NCI-H460 (cell line): ENCODE data around the gene TTC7B. TPM values are rescaled to one million over a fixed set of nuclear protein-coding genes. Genes with fewer than 3 reads are reported as not detected.

Experiments used
- DNase-seq: peaks from one replicate; pipeline ENCODE4 v3.0.0-alpha.2; 2016; ENCODE audit warnings: low read depth; ENCODE audit errors: extremely low read depth
- total RNA-seq: library from RNA; depleted of rRNA; stranded (reverse); fragments of >200 nt; shearing (Covaris generic); gene quantifications from 2 replicates; pipeline ENCODE4 v1.2.3, GENCODE V29; 2014

TTC7B gene
- total RNA-seq, 1 experiment from 2014 or later = 40.9 TPM

DNA sequence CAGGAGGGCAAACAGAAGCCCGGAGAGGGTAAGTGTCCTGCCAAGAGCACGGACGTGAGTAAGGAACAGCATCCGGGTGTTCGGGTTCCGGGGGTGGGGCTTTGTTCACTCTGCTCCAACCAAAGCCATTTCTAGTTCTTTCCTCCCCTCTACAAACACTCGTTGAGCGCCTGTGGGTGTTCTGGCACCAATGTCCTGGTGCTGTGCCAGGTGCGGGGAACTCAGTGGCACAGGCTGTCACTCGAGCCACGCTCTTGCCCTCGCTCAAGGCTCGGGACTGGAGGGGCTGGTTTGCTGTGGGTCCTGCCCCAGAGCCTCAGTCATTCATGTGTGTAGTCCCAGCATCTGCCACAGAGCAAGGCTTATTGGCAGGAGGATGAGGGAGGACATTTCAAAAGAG, 261.9 kb downstream of the TTC7B start:
- no peak for DNase-seq

DNA sequence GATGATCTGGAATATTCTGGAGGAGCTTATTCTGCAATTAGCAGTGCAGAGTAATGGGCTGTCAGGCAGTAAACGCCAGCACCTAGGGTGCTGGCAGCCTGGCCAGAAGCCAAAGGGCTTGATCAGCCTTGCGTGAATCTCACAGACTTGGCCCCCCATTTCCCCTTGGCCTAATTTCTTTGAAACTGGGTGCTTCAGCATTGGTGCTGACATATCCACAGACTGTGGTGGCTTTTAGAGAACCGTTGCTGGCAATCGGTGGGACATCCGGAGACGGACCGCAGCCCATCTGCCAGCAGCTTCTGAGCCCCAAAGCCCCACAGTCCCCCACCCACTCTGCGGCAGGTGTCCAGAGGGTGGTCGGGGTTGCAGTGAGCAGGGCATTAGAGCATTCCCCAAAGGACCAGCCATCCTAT, 262.3 kb downstream of the TTC7B start:
- DNase-seq = no peak

DNA sequence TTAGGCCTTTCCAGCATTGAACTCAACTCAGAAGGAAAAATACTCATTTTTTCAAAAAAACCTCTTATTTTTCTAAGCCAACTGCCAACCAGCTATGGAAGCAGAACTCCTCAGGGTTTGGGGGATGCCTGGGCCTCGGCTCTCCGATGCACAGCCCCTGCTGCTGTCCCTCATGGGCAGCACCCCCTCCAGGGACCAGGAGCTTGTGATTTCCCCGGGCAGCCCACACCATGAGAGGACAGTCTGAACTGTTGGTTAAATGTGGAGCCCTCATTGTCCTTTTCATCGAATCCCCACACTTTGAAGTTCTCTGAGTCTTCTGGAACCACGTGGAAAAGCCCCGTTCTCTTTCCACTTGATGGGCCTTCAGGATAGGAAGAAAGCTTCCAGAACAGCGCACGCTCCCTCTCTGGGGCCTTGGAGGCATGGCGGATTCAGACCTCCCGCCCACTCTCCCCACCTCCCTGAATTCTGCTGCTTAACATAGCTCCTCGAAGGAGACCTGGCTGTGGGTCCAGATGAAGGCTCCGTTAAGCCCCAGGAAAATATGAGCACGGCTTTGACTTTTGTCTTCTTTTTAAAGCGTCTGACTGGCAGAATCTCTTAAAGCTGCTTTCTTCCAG, 262.8 kb downstream of the TTC7B start:
- DNase-seq = no peak

DNA sequence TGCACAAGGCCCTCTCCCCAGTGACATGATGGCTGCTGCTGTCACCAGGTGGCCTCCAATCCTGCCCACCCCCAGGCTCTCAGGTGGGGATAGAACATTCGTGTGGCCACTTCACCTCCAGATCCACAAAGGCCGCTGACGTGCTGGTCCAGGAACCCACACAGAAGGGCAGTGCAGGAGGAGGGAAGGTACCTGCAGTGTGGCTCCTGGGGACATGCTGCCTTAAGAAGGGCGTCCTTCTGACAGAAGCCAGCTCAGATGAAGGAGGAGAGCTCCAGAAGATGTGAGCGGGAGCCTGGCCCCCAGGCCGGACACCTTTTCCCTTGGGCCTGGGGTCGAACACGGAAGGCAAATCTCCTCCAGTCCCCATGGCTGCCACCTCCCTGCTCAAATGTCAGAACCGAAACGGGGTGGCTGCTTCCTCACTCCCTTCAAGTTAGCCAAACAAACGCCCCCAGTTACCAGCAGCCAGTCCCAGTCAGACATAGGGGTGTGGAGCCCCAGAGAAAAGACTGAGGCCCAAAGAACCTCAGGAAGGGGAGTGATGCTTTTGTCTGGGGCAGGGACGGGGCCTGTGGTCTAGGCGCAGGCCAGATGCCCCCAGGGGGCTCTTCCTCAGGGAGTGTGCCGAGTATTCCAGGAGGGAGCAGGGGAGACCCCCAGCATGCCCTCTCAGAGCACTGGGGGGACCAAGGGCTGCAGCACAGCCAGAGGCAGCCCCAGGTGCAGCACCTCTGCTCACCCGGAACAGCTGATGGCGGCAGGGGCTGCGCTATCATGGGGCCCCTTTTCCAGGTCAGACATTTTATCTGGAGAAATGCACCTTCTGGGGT, 263.5 kb downstream of the TTC7B start:
- no peak for DNase-seq

DNA sequence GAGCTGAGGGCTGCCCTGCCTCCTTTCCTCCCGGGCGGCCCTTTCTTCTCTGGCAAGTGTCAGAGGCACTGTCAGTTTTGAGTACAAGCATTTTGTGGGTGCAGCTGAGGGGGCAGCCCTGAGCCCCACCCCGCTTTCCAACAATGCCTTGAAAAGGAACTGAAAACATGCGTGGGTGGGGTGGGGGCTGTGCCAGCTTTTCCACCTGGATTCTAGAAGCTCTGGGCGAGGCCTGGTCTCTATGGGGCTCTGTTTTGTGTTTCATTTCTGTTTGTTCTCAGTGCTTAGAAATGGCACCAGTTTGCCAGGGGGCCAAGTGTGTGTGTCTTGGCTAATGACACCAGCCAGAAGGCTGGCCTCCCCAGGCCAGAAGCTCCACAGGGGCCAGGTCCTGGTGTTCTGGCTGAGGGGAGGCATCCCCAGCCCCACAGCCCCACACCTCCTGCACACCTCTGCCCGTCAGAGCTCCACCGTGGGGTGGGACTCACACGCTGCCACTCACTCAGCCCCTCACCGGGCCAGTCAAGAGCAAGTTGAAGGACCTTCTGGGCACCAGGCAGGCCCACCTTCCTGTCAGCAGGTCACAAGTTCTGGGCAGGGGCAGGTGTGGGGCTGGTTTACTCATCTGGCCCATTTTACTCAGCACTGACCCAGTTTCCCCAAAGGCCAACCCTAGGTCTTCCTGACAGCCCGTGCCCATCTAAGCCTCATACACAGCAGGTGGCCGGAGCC, 264.3 kb downstream of the TTC7B start:
- DNase-seq = no peak

DNA sequence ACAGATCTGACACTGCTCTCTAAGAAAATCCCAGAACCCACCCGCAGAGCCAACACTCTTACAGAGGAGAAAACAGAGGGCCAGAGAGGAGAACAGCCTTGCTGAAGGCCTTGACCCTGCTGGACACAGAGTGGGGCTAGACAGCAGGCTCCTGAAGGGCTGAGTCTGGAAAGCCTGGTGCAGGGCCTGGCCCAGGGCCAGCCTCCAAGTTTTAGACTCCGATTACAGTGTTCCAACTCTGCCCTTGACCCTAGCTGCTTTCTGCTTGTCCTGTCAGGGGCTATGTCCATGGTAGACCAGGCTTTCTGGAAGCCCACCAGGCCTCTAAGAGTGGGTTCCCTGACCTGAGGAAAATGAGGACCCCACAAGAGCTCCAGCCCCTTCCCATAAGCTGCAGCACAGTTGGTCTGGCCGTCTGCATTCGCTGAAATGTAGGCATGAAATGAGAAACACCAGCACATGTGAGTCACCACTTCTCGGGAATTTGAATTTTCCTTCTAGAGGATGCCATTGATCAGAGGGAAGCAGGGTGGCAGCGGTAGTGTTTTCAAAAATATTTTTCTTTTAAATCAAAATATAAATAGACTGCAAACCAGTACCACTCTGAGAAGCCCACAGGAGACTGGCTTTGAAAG, 265.0 kb downstream of the TTC7B start:
- no peak for DNase-seq

DNA sequence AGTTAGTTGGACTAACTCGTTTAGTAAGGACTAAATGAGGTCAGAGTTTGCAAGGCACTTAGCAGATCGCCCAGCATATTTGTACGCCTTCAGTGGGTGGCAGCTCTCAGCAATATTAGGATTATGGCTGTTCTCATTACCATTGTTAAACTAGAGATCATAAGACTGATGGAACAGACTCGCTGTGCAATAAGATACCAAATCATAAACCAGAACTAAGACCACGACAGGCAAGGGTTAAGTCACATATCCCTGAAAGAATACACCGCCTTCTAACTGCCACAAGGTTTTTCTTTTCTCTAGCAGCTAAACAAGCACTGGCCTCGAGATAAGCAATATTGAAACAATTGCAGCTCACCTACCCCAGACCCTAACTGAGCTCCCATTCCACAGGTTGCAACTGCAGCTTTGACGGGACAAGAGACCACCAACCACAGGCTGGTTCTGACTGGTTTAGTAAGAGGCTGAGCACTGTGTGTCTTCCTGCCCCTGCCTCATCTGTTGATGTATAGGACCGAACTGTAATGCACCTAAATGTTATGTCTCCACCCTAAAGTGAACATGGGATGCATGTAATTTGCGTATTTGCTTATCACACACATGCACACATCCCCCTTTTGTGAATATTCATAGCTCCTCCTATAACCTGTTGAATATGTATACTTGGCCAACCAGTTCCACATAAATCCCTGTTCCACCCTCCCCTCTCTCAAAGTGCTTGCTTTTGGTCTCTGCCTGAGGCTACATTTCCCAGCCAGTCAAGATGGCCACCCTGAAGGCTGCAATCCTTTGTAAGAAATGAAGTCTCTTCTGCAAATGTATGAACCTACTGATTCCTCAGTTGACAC, 266.2 kb downstream of the TTC7B start:
- no peak for DNase-seq

DNA sequence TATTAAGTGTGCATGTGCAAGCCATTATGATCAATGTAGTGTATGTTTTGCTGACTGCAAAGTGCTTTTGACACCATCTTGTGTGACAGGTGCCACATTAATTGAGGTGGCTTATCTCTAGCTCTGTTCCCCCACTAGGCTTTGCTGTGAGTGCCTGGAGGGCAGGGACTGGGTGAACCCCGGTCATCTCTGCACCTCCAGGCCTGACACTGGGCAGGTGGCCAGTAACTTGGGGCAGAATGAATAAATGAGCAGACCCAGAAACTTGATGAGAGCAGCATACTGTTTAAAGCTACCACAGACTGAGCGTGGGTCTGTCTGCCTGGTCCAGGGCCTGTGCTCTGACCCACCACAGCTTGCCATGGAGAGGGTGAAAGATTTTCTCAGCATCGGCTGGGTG, 267.8 kb downstream of the TTC7B start:
- no peak for DNase-seq

DNA sequence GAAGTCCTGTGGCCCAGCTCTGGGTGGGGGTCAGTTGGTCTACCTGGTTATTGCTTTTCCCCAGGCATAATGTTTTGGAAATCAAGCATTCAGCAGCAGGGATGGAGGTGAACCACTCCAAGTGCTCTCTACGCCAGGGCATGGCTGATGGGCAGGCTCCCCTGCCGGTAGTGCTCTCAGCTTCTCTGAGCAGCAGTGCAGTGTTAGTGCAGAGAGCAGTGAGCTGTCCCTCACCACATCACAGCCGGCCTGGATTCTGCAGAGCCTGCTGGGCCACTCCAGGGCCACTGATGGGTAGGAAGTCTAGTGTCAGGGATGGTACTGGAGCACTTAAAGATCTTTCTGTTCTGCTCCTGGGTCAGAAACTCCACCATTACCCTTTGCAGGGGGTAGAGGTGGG, 268.3 kb downstream of the TTC7B start:
- no peak for DNase-seq

DNA sequence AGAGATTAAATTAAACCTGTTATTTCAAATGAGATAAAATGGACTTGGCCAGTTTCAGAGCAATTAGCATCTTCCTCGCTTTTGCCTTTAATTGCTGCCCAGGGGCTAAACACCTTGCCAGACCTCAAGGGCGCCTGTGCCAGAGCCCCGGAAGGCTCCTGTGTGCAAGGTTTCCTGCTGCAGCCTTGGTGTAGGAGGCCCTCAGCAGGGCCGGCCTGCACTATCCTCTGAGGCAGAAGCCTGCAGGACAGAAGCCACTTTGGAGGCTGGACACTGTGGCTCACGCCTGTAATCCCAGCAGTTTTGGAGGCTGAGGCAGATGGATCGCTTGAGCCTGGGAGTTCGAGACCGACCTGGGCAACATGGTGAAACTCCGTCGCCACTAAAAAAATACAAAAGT, 269.0 kb downstream of the TTC7B start:
- no peak for DNase-seq

DNA sequence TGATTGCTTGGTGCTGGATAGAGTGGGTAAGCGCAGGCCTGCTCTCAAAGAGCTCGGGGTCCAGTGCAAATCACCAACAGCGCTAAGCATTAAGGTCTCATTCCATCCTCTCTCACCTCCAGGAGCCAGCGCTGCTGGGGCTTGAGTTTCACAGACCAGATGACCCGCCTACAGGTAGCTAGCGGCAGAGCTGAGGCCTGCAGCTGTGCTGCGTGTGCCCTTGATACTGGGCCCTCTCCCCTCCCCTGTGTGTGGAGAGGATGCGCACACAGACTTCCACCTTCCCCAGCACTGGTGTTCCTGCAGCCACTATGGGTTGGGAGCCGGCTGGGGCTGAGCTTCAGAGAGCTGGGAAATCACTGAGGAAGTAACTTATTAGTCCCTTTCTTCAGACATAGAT, 269.5 kb downstream of the TTC7B start:
- DNase-seq = no peak

DNA sequence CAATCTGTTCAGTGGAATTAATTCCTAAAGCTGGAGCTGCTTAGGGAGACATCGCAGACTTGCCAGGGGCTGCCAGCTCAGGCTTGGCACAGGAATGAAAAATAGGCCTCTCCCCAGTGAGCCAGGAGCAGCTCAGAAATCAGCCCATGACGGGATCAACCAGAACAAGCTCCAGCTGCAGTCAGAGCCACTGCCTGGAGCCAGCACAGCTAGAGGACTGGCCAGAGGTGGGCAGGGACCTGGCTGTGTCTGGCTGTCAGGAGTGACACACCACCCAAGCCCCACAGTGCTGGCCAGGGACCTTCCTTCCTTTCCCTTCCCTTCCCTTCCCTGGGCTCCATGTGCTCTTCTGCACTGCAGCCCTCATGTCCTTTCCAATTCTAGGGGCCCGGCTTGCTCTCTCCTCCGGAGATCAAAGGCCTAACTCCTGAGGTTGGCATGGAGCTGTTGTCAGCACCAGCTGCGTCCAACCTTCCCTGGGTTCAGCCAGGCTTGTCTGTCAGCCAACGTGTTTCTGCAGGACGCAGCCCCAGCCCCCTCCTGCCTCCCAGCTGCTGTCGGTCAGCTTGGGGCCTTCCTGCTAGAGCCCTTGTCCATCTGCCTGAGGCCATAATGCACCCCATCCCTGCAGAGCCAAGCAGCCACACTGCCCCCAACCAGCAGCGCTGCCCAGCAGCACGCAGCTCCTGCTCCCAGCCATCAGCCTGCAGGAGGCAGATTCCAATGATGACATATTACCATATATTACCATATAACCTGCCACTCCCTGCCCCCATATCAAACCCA, 270.1 kb downstream of the TTC7B start:
- DNase-seq = no peak

DNA sequence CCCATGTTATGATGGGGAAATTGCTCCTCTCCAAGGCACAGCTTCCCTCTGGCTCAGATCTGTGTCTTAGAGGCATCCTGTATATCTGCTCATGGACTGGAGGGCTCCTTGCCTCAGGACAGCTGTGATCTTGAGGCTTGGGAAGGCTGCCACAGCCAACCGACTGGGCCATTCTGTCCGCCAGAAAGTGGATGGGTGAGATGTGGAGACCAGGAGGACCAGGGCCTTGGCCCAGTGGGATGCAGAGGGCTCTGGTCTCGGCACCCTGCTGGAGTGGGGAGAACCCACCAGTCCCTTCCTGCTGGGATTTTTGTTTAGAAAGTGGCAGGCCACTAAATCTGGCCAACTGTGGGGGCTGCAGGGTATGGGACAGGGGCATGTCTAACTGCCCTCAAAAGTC, 270.8 kb downstream of the TTC7B start:
- DNase-seq = no peak

DNA sequence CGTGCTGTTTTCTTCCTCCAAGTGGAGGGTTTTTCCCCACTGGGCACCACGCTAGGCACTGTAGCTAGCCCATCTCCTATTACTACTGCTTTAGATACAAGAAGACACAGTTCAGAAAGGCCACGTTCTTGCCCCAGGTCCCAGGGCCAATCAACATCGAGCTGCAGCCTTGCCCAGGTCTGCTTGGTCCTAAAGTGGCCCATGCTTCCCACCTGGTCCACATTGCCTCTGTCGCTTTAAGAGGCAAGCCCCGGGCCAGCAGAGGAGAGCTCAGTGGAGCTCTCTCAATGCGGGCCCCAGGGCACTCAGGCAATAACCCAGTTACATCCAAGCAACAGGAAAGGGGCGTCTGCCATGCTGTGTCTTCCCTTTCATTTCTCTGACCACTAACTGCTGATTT, 271.3 kb downstream of the TTC7B start:
- no peak for DNase-seq

DNA sequence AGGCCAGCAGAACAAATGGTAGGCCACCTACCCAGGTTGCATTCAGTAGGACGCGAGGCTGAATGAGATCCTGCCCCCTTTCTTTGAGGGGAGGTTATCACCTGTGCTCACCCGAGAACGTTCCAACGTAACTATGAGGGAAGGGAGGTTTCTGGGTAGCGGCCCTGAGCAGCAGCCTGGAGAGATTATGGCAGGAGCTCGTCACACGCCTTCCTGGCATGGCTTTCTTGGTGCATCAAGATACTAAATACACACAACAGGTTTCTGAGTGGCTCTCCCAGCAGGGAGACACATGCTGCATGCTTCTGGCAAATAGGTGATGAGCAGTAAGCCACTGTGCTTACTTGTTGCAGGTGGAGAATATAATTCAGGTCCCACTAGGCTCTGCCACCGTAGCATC, 271.7 kb downstream of the TTC7B start:
- no peak for DNase-seq

DNA sequence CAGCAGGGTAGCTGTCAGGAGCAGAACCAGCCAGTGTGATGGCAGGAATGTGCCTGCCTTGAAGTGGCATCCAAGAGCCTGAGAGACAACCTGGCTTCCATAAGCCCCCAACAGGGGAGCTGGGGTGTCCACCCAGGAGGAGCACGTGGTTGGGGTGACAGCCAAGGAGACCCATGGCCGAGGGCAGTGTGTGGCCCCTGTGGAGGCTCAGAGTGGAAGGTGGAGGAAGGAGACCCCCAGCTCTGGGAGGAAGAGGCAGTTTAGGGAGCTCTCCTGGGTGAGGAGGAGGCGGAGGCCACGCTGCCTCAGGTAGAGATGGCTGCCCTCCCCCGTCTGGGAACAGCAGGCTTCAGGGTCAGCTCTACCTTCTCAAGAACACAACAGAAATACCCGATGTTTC, 272.4 kb downstream of the TTC7B start:
- no peak for DNase-seq

DNA sequence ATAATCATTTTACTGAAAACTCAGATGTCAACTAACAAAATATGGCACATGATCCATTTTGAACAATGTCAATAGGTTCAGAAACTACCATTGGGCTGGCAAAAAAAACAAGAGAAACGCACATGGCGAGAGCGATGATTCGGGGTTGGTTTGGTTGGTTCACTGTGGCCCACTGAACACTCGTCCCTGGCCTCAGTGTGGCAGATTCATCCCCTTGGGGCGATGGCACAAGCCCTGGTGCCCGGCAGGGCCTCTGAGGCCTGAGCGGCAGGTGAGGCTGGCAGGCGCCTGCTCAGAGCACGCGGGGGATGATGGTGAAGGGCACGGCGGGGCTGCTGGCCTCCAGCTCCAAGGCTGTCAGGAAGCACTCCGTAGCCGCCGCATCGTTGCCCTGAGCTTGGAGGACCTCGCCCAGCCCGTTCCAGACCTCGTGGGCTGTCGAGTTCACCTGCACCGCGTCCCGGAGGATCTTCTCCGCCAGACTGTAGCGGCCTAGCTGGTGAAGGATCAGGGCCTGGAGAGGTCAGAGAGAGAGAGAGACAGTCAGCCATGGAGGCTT, 275.1 kb downstream of the TTC7B start:
- no peak for DNase-seq

DNA sequence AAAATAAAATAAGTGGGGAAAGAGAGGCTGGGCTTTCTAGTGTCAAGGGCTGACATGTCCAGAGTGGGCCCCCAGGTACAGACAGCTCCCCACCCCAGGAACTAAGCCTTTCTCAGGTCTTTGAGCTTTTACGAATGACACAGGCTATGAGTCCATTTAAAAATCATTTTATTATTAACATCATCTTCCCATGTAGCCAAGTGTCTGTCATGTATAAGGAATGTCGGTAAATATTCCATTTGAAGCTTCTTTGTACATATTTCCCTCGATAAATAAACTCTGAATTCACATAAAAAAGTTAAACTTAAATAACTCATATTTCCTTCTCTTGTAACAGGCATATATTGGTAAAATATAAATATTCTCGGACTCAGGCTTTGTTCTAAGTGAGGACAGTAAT, 275.8 kb downstream of the TTC7B start:
- DNase-seq = no peak

DNA sequence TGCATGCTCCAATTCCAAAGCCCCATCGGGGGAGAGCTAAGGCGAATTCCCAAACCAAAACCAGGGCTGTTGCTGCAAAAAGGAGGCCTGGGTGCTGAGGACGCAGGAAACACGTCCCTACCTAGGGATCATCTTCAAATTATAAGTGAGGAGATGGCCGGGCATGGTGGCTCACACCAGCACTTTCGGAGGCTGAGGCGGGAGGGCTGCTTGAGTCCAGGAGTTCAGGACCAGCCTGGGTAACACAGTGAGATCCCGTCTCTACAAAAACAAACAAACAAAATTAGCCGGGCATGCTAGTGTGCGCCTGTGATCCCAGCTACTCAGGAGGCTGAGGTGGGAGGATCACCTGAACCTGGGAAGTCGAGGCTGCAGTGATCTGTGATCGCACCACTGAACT, 276.2 kb downstream of the TTC7B start:
- no peak for DNase-seq

DNA sequence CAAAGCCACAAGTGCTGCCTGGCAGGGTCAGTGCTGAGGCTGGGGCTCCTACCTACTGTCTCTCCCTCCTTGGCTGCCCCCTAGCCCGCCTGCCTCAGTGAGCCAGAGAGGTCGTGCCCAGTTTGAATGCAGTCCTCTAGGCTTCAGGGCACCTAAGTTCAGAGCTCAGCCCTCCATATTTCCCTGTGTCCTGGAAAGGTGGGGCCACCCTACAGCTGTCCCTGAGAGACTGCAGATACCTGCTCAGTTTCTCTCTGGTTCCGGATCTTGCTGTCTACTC, 276.8 kb downstream of the TTC7B start:
- DNase-seq = no peak
